ENCODE results near the gene HNRNPA3. TPM values are rescaled to one million over a fixed set of nuclear protein-coding genes. Genes with fewer than 3 reads are reported as not detected.

The HNRNPA3 gene
- total and polyA plus RNA-seq, 4 donors: 118 to 178 (median 144) TPM

DNA sequence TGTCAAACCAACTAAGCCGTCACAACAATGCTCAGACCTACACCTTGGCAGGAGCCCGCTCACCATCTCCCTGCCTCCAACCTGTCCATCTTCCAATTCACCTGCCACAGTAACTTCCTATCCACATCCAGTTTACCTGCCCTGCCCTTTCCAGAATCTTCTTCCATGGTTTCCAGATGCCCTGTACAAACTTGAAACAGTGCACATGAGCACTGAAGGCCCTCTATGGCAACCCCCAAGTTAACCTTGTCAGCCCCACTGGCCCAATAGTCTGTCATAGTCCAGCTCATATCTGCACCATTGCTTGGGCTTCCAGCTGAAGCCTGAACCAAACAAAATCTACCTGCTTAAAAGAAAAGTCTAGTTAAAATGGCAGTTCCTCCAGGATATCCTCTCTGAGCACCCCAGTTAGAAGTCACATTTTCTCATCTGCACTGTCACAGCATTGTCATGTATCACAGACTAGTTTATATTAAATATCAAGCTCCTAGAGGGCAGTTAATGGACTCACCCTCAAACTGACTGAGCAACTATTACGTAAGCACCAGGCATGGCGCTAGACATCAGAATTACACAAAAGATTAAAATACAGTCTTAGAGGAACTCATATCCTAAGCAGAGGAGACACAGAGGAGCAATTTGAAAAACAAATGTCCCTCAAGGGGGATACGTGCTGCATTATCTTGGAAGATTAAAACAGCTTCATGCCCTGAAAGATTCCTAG lies 40.4 kb downstream of the HNRNPA3 start:
- peaks cover 13 to 19% of the 10 kb centered on the region in 2 donors for H3K4me1 ChIP-seq (ENCODE audit: control insufficient read depth in 1 of 2, insufficient read depth in 2 of 2, low read length in 2 of 2)
- no peaks in the 10 kb centered on the region for H3K9me3 ChIP-seq (ENCODE audit: control insufficient read depth, low read length)
- intact Hi-C loops (cut with DNase I): no loop called here
- no peaks in the 10 kb centered on the region for H3K27me3 ChIP-seq (ENCODE audit: control insufficient read depth in 1 of 2, insufficient read depth in 2 of 2, low read length in 1 of 2)
- no peak overlapping the region for H3K27ac ChIP-seq (ENCODE audit: low read depth in 1 of 2, low read length in 2 of 2)
- H3K4me3 ChIP-seq (ENCODE audit: low read length in 2 of 2): no peak overlapping the region
- no peaks in the 10 kb centered on the region for H3K36me3 ChIP-seq (ENCODE audit: control insufficient read depth in 1 of 2, insufficient read depth in 2 of 2, low read length in 1 of 2)
- DNase-seq: no peak
- ATAC-seq (ENCODE audit: low FRiP score): no peak
- 82 to 83% methylated on average over 5 of the region's 5 CpGs for WGBS, 2 donors

DNA sequence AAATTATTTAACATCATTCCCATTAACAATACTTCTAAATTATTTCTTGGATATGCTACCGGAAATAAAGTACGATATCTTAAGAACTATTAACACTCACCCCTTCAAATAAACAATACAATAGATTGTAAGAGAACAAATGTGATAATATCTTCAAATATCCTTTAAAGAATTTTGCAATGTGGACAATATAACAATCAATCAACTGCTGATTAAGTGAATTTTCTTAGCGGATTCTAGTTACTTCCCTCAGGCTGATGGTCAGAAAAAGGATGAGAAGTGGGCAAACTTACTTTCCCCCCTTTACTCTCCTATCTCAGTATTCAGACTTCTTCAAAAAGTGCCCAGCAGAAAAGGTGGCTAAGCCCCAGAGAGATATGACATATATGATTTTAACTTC lies 41.1 kb downstream of the HNRNPA3 start:
- intact Hi-C loops (cut with DNase I): no loop called here
- Histone ChIP-seq H3K9me3 (ENCODE audit: control insufficient read depth, low read length) (no peaks in the 10 kb centered on the region), H3K4me3 (ENCODE audit: low read length in 2 of 2) (no peak overlapping the region), H3K36me3 (ENCODE audit: control insufficient read depth in 1 of 2, insufficient read depth in 2 of 2, low read length in 1 of 2) (no peaks in the 10 kb centered on the region), H3K4me1 (ENCODE audit: control insufficient read depth in 1 of 2, insufficient read depth in 2 of 2, low read length in 2 of 2) (peaks cover 13 to 17% of the 10 kb centered on the region in 2 donors), H3K27ac (ENCODE audit: low read depth in 1 of 2, low read length in 2 of 2) (no peak overlapping the region), H3K27me3 (ENCODE audit: control insufficient read depth in 1 of 2, insufficient read depth in 2 of 2, low read length in 1 of 2) (no peaks in the 10 kb centered on the region)
- ATAC-seq (ENCODE audit: low FRiP score) (no peak), DNase-seq (no peak)
- WGBS, 2 donors: 73 to 75% methylated on average over 3 of the region's 3 CpGs

DNA sequence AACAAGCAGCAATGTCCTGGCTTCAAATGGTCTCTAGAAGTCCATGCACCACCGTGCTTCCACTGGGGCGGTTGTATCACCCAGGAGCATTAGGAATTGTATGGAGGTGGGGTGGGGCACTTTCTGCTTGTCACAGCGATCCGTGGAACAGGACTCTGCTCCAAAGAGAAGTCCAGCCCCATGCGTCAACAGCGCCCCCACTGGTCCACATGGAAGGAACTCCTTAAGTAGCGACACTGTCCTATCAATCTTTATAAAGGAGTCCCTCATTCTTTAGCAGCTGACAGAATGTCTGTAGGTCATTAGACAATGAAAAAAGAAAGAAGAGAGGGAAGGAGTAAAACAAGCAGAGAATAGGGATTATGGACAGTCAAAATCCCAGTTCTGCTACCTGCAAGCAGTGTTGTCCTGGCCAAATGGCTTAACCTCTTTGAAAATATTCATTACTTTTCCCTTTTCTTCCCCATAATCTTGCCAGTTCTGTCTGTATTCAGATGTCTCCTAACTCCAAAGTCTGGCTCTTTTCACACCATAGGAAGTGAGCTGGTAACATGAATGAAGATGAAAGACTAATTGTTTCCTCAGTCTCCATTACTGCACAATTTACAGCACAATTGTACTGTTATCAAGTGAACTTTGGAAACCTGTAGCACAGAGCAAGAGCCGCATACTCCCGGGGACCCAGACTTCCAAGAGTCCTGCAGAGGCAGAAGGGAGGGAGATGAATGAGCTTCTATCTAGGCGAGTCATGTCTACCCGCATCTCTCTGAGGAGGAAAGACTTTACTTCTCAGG lies 42.0 kb downstream of the HNRNPA3 start:
- Histone ChIP-seq H3K9me3 (ENCODE audit: control insufficient read depth, low read length) (no peaks in the 10 kb centered on the region), H3K4me1 (ENCODE audit: control insufficient read depth in 1 of 2, insufficient read depth in 2 of 2, low read length in 2 of 2) (peaks cover 13 to 17% of the 10 kb centered on the region in 2 donors), H3K27me3 (ENCODE audit: control insufficient read depth in 1 of 2, insufficient read depth in 2 of 2, low read length in 1 of 2) (no peaks in the 10 kb centered on the region), H3K27ac (ENCODE audit: low read depth in 1 of 2, low read length in 2 of 2) (no peak overlapping the region), H3K36me3 (ENCODE audit: control insufficient read depth in 1 of 2, insufficient read depth in 2 of 2, low read length in 1 of 2) (no peaks in the 10 kb centered on the region), H3K4me3 (ENCODE audit: low read length in 2 of 2) (no peak overlapping the region)
- ATAC-seq (ENCODE audit: low FRiP score): no peak
- WGBS, 2 donors: 44 to 48% methylated on average over 11 of the region's 11 CpGs
- no peak for DNase-seq
- intact Hi-C loops (cut with DNase I): no loop called here

DNA sequence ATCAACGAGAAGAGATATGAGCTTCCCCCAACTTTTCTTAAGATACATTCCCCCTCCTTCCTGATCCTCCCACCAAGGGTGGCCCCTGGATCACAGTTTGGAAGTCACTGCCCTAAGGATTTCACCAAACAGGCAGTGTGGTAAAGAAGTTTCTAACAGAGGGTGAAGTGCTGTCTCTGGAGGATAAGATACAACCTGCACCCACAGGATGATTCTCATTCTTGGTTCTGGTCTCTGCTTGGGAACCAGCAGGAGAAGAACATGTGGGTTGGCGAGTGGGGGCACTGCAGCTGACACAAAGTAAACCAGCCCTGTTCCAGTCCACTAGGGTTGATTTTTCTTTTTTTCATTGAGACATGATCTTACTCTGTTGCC lies 42.6 kb downstream of the HNRNPA3 start:
- H3K27ac ChIP-seq (ENCODE audit: low read depth in 1 of 2, low read length in 2 of 2): no peak overlapping the region
- no peak overlapping the region for H3K4me3 ChIP-seq (ENCODE audit: low read length in 2 of 2)
- intact Hi-C loops (cut with DNase I): no loop called here
- H3K9me3 ChIP-seq (ENCODE audit: control insufficient read depth, low read length): no peaks in the 10 kb centered on the region
- ATAC-seq (ENCODE audit: low FRiP score) (no peak), DNase-seq (no peak)
- no peaks in the 10 kb centered on the region for H3K36me3 ChIP-seq (ENCODE audit: control insufficient read depth in 1 of 2, insufficient read depth in 2 of 2, low read length in 1 of 2)
- no peaks in the 10 kb centered on the region for H3K27me3 ChIP-seq (ENCODE audit: control insufficient read depth in 1 of 2, insufficient read depth in 2 of 2, low read length in 1 of 2)
- 48 to 49% methylated on average over 2 of the region's 2 CpGs for WGBS, 2 donors
- H3K4me1 ChIP-seq (ENCODE audit: control insufficient read depth in 1 of 2, insufficient read depth in 2 of 2, low read length in 2 of 2): peaks cover 13% of the 10 kb centered on the region in 2 donors

DNA sequence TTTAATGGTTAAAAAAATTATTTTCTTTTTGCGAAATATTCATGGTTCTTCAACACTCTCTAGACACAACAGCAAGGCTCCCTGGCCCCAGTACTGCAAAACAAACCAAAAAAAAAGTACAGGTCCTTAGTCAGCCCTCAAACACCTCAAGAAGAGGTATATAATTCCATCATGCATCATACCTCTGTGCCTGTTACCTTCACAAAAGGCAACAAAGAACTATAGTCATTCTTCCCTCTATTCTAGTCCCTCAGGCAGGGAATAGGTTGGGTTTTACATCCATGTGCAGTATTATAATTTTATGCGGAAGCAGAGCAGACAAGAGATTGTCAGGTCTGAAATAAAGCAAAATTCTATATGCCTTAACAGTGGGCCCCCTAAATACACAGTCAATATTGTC lies 43.4 kb downstream of the HNRNPA3 start:
- no peak for ATAC-seq (ENCODE audit: low FRiP score)
- Histone ChIP-seq H3K4me3 (ENCODE audit: low read length in 2 of 2) (no peak overlapping the region), H3K9me3 (ENCODE audit: control insufficient read depth, low read length) (no peaks in the 10 kb centered on the region), H3K27me3 (ENCODE audit: control insufficient read depth in 1 of 2, insufficient read depth in 2 of 2, low read length in 1 of 2) (no peaks in the 10 kb centered on the region), H3K4me1 (ENCODE audit: control insufficient read depth in 1 of 2, insufficient read depth in 2 of 2, low read length in 2 of 2) (peaks cover 6 to 13% of the 10 kb centered on the region in 2 donors), H3K36me3 (ENCODE audit: control insufficient read depth in 1 of 2, insufficient read depth in 2 of 2, low read length in 1 of 2) (no peaks in the 10 kb centered on the region), H3K27ac (ENCODE audit: low read depth in 1 of 2, low read length in 2 of 2) (no peak overlapping the region)
- intact Hi-C loops (cut with DNase I): no loop called here
- 55 to 67% methylated on average over 2 of the region's 2 CpGs for WGBS, 2 donors
- no peak for DNase-seq

DNA sequence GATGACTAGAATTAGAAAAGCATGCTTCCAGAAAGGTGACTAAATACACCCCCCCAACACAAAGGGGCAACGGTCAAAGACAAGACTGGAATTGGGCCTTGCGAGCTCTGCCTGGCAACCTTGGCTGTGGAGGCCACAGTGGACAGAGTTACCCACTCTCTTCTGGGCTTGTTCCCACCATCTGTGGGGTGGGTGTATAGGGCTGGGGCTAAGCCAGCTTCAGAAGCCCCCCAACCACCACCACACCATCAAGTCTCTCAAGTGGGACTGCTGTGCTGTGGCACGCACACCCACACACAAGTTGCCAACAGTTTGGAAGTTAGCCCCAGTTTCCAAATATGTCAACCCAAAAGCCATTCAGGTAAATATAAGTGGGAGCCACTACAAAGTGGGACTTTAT lies 44.1 kb downstream of the HNRNPA3 start:
- Histone ChIP-seq H3K4me3 (ENCODE audit: low read length in 2 of 2) (no peak overlapping the region), H3K4me1 (ENCODE audit: control insufficient read depth in 1 of 2, insufficient read depth in 2 of 2, low read length in 2 of 2) (peaks cover 3 to 8% of the 10 kb centered on the region in 2 donors), H3K36me3 (ENCODE audit: control insufficient read depth in 1 of 2, insufficient read depth in 2 of 2, low read length in 1 of 2) (no peaks in the 10 kb centered on the region), H3K27me3 (ENCODE audit: control insufficient read depth in 1 of 2, insufficient read depth in 2 of 2, low read length in 1 of 2) (no peaks in the 10 kb centered on the region), H3K9me3 (ENCODE audit: control insufficient read depth, low read length) (no peaks in the 10 kb centered on the region), H3K27ac (ENCODE audit: low read depth in 1 of 2, low read length in 2 of 2) (peak overlapping the region in 1 of 2 donors; percentile 4)
- intact Hi-C loops (cut with DNase I): no loop called here
- no peak for DNase-seq
- WGBS, 2 donors: 20 to 34% methylated on average over 3 of the region's 3 CpGs
- no peak for ATAC-seq (ENCODE audit: low FRiP score)

DNA sequence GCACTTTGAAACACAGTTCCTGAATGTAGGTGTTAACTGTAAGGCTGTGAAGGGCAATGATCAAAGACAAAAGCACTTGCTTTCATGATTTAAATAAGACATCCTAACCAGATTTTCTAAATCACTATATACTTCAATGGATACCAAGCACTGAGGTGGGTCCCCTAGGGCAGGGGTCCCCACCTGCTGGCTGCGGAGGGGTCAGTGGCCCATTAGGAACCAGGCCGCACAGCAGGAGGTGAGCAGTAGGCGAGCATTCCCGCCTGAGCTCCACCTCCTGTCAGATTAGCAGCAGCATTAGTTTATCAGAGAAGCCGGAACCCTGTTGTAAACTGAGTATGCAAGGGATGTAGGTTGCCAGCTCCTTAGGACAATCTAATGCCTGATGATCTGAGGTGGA lies 44.9 kb downstream of the HNRNPA3 start:
- H3K4me1 ChIP-seq (ENCODE audit: control insufficient read depth in 1 of 2, insufficient read depth in 2 of 2, low read length in 2 of 2): peaks cover 3 to 8% of the 10 kb centered on the region in 2 donors
- no peaks in the 10 kb centered on the region for H3K27me3 ChIP-seq (ENCODE audit: control insufficient read depth in 1 of 2, insufficient read depth in 2 of 2, low read length in 1 of 2)
- H3K9me3 ChIP-seq (ENCODE audit: control insufficient read depth, low read length): no peaks in the 10 kb centered on the region
- H3K4me3 ChIP-seq (ENCODE audit: low read length in 2 of 2): no peak overlapping the region
- no peak overlapping the region for H3K27ac ChIP-seq (ENCODE audit: low read depth in 1 of 2, low read length in 2 of 2)
- no peak for ATAC-seq (ENCODE audit: low FRiP score)
- intact Hi-C loops (cut with DNase I): no loop called here
- 82 to 90% methylated on average over 5 of the region's 5 CpGs for WGBS, 2 donors
- no peak for DNase-seq
- H3K36me3 ChIP-seq (ENCODE audit: control insufficient read depth in 1 of 2, insufficient read depth in 2 of 2, low read length in 1 of 2): no peaks in the 10 kb centered on the region

DNA sequence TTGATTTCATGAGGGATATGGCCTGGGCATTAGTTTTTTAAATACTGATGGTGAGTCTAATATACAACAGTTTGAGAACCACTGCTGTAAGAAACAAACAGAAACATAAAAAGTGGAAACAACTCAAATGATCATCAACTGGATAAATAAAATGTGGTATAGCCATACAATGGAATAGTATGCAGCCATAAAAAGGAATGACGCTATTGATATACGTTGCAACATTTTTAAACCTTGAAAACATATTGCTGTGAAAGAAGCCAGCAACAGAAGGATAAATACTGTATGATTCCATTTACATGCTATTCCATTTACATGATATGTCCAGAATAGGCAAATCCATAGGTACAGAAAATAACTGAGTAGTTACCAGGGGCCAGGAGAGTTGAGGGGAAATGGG lies 45.5 kb downstream of the HNRNPA3 start:
- H3K9me3 ChIP-seq (ENCODE audit: control insufficient read depth, low read length): no peaks in the 10 kb centered on the region
- no peaks in the 10 kb centered on the region for H3K36me3 ChIP-seq (ENCODE audit: control insufficient read depth in 1 of 2, insufficient read depth in 2 of 2, low read length in 1 of 2)
- H3K4me3 ChIP-seq (ENCODE audit: low read length in 2 of 2): no peak overlapping the region
- 97 to 99% methylated on average over 2 of the region's 2 CpGs for WGBS, 2 donors
- H3K4me1 ChIP-seq (ENCODE audit: control insufficient read depth in 1 of 2, insufficient read depth in 2 of 2, low read length in 2 of 2): peaks cover 3 to 8% of the 10 kb centered on the region in 2 donors
- no peak for ATAC-seq (ENCODE audit: low FRiP score)
- no peak for DNase-seq
- no peaks in the 10 kb centered on the region for H3K27me3 ChIP-seq (ENCODE audit: control insufficient read depth in 1 of 2, insufficient read depth in 2 of 2, low read length in 1 of 2)
- no peak overlapping the region for H3K27ac ChIP-seq (ENCODE audit: low read depth in 1 of 2, low read length in 2 of 2)
- intact Hi-C loops (cut with DNase I): no loop called here

DNA sequence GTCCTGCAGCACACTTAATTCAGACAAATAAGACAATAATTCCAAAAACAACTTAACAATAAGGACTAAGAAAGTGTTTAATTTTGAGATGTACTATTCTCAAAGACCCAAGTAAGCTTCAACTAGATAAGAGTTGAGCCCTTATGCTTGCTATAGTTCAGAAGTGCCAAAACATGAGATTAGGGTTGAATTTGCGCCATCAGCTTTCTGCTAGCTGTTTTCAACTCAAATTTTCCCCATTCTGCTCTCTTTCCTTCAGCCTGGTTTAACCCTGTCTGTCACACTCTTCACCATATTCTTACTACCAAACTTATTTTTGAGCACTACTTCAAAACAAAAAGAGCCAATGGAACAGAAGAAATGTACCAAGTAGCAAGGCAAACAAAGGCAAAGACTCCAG lies 47.8 kb downstream of the HNRNPA3 start:
- no peak for ATAC-seq (ENCODE audit: low FRiP score)
- peaks cover 3 to 5% of the 10 kb centered on the region in 2 donors for H3K4me1 ChIP-seq (ENCODE audit: control insufficient read depth in 1 of 2, insufficient read depth in 2 of 2, low read length in 2 of 2)
- H3K36me3 ChIP-seq (ENCODE audit: control insufficient read depth in 1 of 2, insufficient read depth in 2 of 2, low read length in 1 of 2): no peaks in the 10 kb centered on the region
- no peaks in the 10 kb centered on the region for H3K27me3 ChIP-seq (ENCODE audit: control insufficient read depth in 1 of 2, insufficient read depth in 2 of 2, low read length in 1 of 2)
- intact Hi-C loops (cut with DNase I): loop anchor here in 1 of 2 donors (10.0 kb wide), 1 partner anchor 96 kb away; no protein-coding TSS in a partner anchor
- no peak overlapping the region for H3K27ac ChIP-seq (ENCODE audit: low read depth in 1 of 2, low read length in 2 of 2)
- 10% methylated on average over 1 of the region's 1 CpG for WGBS, 2 donors
- H3K9me3 ChIP-seq (ENCODE audit: control insufficient read depth, low read length): no peaks in the 10 kb centered on the region
- peak overlapping the region in 1 of 2 donors; percentile 57 for H3K4me3 ChIP-seq (ENCODE audit: low read length in 2 of 2)
- DNase-seq: no peak
